ENCODE data around the gene SURF1.
"Not testable (repeated sequence)": the region's sequence is repeated elsewhere in the genome, so short reads cannot be mapped to it uniquely, and the experiment has no call there.

SURF1 gene

GRCh38 chr9:133344979-133345378 lies 11.3 kb downstream of the SURF1 start:
- Mint-ChIP-seq H3K27ac (ENCODE audit: low read depth) (no peak overlapping the region), H3K36me3 (ENCODE audit: insufficient read depth) (peaks cover 37% of the 10 kb centered on the region), H3K4me3 (no peak overlapping the region), H3K4me1 (peaks cover 57% of the 10 kb centered on the region), H3K9me3 (no peaks in the 10 kb centered on the region), H3K27me3 (no peaks in the 10 kb centered on the region)
- DNase-seq (ENCODE audit: low spot score in 2 of 2) = no peak
- no peak for ATAC-seq (replicated peaks; ENCODE audit: extremely low read depth, poor library complexity, severe bottlenecking)

GRCh38 chr9:133344071-133344470 lies 12.2 kb downstream of the SURF1 start:
- H3K4me1 Mint-ChIP-seq = peaks cover 57% of the 10 kb centered on the region
- peaks cover 31% of the 10 kb centered on the region for H3K36me3 Mint-ChIP-seq (ENCODE audit: insufficient read depth)
- no peak overlapping the region for H3K27ac Mint-ChIP-seq (ENCODE audit: low read depth)
- ATAC-seq (replicated peaks; ENCODE audit: extremely low read depth, poor library complexity, severe bottlenecking) = no peak
- no peaks in the 10 kb centered on the region for H3K9me3 Mint-ChIP-seq
- H3K4me3 Mint-ChIP-seq = no peak overlapping the region
- no peak for DNase-seq (ENCODE audit: low spot score in 2 of 2)
- H3K27me3 Mint-ChIP-seq = no peaks in the 10 kb centered on the region

- ATAC-seq (replicated peaks; ENCODE audit: extremely low read depth, poor library complexity, severe bottlenecking) (no peak), DNase-seq (ENCODE audit: low spot score in 2 of 2) (no peak)
- H3K27me3 Mint-ChIP-seq = no peaks in the 10 kb centered on the region
- H3K9me3 Mint-ChIP-seq = no peaks in the 10 kb centered on the region
- no peak overlapping the region for H3K27ac Mint-ChIP-seq (ENCODE audit: low read depth)
- peaks cover 46% of the 10 kb centered on the region for H3K4me1 Mint-ChIP-seq
- no peak overlapping the region for H3K4me3 Mint-ChIP-seq
- peaks cover 22% of the 10 kb centered on the region for H3K36me3 Mint-ChIP-seq (ENCODE audit: insufficient read depth)
Observed at GRCh38 chr9:133342570-133342969, 13.7 kb downstream of the SURF1 start.

GRCh38 chr9:133342069-133342406 lies 14.2 kb downstream of the SURF1 start:
- peaks cover 22% of the 10 kb centered on the region for H3K36me3 Mint-ChIP-seq (ENCODE audit: insufficient read depth)

GRCh38 chr9:133341369-133342068 lies 14.8 kb downstream of the SURF1 start:
- ATAC-seq (replicated peaks; ENCODE audit: extremely low read depth, poor library complexity, severe bottlenecking) (no peak), DNase-seq (ENCODE audit: low spot score in 2 of 2) (no peak)
- H3K27me3 Mint-ChIP-seq = no peaks in the 10 kb centered on the region
- no peak overlapping the region for H3K4me3 Mint-ChIP-seq
- peaks cover 22% of the 10 kb centered on the region for H3K36me3 Mint-ChIP-seq (ENCODE audit: insufficient read depth)
- no peaks in the 10 kb centered on the region for H3K9me3 Mint-ChIP-seq
- peaks cover 38% of the 10 kb centered on the region for H3K4me1 Mint-ChIP-seq
- H3K27ac Mint-ChIP-seq (ENCODE audit: low read depth) = no peak overlapping the region

More at GRCh38 chr9:133342069-133342406, 14.2 kb downstream of the SURF1 start:
- no peak overlapping the region for H3K4me3 Mint-ChIP-seq
- no peaks in the 10 kb centered on the region for H3K9me3 Mint-ChIP-seq
- ATAC-seq (replicated peaks; ENCODE audit: extremely low read depth, poor library complexity, severe bottlenecking) = no peak
- peaks cover 44% of the 10 kb centered on the region for H3K4me1 Mint-ChIP-seq
- H3K27ac Mint-ChIP-seq (ENCODE audit: low read depth) = no peak overlapping the region
- DNase-seq (ENCODE audit: low spot score in 2 of 2) = no peak
- no peaks in the 10 kb centered on the region for H3K27me3 Mint-ChIP-seq

GRCh38 chr9:133340916-133341315 lies 15.4 kb downstream of the SURF1 start:
- Mint-ChIP-seq H3K27me3 (no peaks in the 10 kb centered on the region), H3K36me3 (ENCODE audit: insufficient read depth) (peaks cover 25% of the 10 kb centered on the region), H3K27ac (ENCODE audit: low read depth) (no peak overlapping the region), H3K9me3 (no peaks in the 10 kb centered on the region), H3K4me1 (peaks cover 38% of the 10 kb centered on the region), H3K4me3 (no peak overlapping the region)
- ATAC-seq (replicated peaks; ENCODE audit: extremely low read depth, poor library complexity, severe bottlenecking) (no peak), DNase-seq (ENCODE audit: low spot score in 2 of 2) (no peak)

- no peak overlapping the region for H3K4me3 Mint-ChIP-seq
Observed at GRCh38 chr9:133340256-133340655, 16.0 kb downstream of the SURF1 start.

GRCh38 chr9:133339641-133340040 lies 16.6 kb downstream of the SURF1 start:
- ATAC-seq (replicated peaks; ENCODE audit: extremely low read depth, poor library complexity, severe bottlenecking) (no peak), DNase-seq (ENCODE audit: low spot score in 2 of 2) (no peak)
- Mint-ChIP-seq H3K4me1 (peaks cover 46% of the 10 kb centered on the region), H3K27me3 (no peaks in the 10 kb centered on the region), H3K4me3 (no peak overlapping the region), H3K27ac (ENCODE audit: low read depth) (no peak overlapping the region), H3K36me3 (ENCODE audit: insufficient read depth) (peaks cover 30% of the 10 kb centered on the region), H3K9me3 (no peaks in the 10 kb centered on the region)

More at GRCh38 chr9:133340256-133340655, 16.0 kb downstream of the SURF1 start:
- Mint-ChIP-seq H3K4me1 (peaks cover 44% of the 10 kb centered on the region), H3K27me3 (no peaks in the 10 kb centered on the region), H3K36me3 (ENCODE audit: insufficient read depth) (peaks cover 30% of the 10 kb centered on the region), H3K27ac (ENCODE audit: low read depth) (no peak overlapping the region), H3K9me3 (no peaks in the 10 kb centered on the region)
- DNase-seq (ENCODE audit: low spot score in 2 of 2) (no peak), ATAC-seq (replicated peaks; ENCODE audit: extremely low read depth, poor library complexity, severe bottlenecking) (no peak)

- DNase-seq (ENCODE audit: low spot score in 2 of 2) (peak; percentile 88 to 89), ATAC-seq (replicated peaks; ENCODE audit: extremely low read depth, poor library complexity, severe bottlenecking) (peak; percentile 94)
- Mint-ChIP-seq H3K9me3 (no peaks in the 10 kb centered on the region), H3K4me1 (peaks cover 45% of the 10 kb centered on the region), H3K4me3 (peak within 1 kb of the TSS; percentile 93), H3K27ac (ENCODE audit: low read depth) (peak within 1 kb of the TSS; percentile 92), H3K27me3 (no peaks in the 10 kb centered on the region), H3K36me3 (ENCODE audit: insufficient read depth) (peaks cover 34% of the 10 kb centered on the region)
Observed at GRCh38 chr9:133335924-133336811, 20.1 kb downstream of the SURF1 start, which contains the start of gene SURF6. SURF6 (minus strand) TSS chr9:133336188; CDS start chr9:133336132, 56 bp downstream.

GRCh38 chr9:133334888-133335287 lies 21.4 kb downstream of the SURF1 start:
- DNase-seq (ENCODE audit: low spot score in 2 of 2); ATAC-seq (replicated peaks; ENCODE audit: extremely low read depth, poor library complexity, severe bottlenecking); H3K9me3 Mint-ChIP-seq; H3K27me3 Mint-ChIP-seq: not testable (repeated sequence)
- Mint-ChIP-seq H3K4me1 (peaks cover 35% of the 10 kb centered on the region), H3K36me3 (ENCODE audit: insufficient read depth) (peaks cover 40% of the 10 kb centered on the region), H3K27ac (ENCODE audit: low read depth) (peak overlapping the region; percentile 92), H3K4me3 (peak overlapping the region; percentile 93)

- H3K36me3 Mint-ChIP-seq (ENCODE audit: insufficient read depth) = peaks cover 38% of the 10 kb centered on the region
- DNase-seq (ENCODE audit: low spot score in 2 of 2) (no peak), ATAC-seq (replicated peaks; ENCODE audit: extremely low read depth, poor library complexity, severe bottlenecking) (no peak)
- peaks cover 28% of the 10 kb centered on the region for H3K4me1 Mint-ChIP-seq
- peak overlapping the region; percentile 19 for H3K27ac Mint-ChIP-seq (ENCODE audit: low read depth)
- no peaks in the 10 kb centered on the region for H3K27me3 Mint-ChIP-seq
- no peak overlapping the region for H3K4me3 Mint-ChIP-seq
- no peaks in the 10 kb centered on the region for H3K9me3 Mint-ChIP-seq
Observed at GRCh38 chr9:133334161-133334560, 22.1 kb downstream of the SURF1 start.

GRCh38 chr9:133333566-133333965 lies 22.7 kb downstream of the SURF1 start:
- H3K4me1 Mint-ChIP-seq = peaks cover 30% of the 10 kb centered on the region
- ATAC-seq (replicated peaks; ENCODE audit: extremely low read depth, poor library complexity, severe bottlenecking) (no peak), DNase-seq (ENCODE audit: low spot score in 2 of 2) (no peak)
- H3K36me3 Mint-ChIP-seq (ENCODE audit: insufficient read depth) = peaks cover 33% of the 10 kb centered on the region
- no peaks in the 10 kb centered on the region for H3K27me3 Mint-ChIP-seq
- peak overlapping the region; percentile 19 for H3K27ac Mint-ChIP-seq (ENCODE audit: low read depth)
- no peak overlapping the region for H3K4me3 Mint-ChIP-seq
- H3K9me3 Mint-ChIP-seq = no peaks in the 10 kb centered on the region

- no peak for DNase-seq (ENCODE audit: low spot score in 2 of 2)
- Mint-ChIP-seq H3K36me3 (ENCODE audit: insufficient read depth) (peaks cover 33% of the 10 kb centered on the region), H3K27ac (ENCODE audit: low read depth) (peak overlapping the region; percentile 65), H3K4me1 (peaks cover 34% of the 10 kb centered on the region), H3K4me3 (no peak overlapping the region), H3K9me3 (no peaks in the 10 kb centered on the region), H3K27me3 (no peaks in the 10 kb centered on the region)
- no peak for ATAC-seq (replicated peaks; ENCODE audit: extremely low read depth, poor library complexity, severe bottlenecking)
Observed at GRCh38 chr9:133333011-133333410, 23.3 kb downstream of the SURF1 start.
